Mesothelial cell of epicardium (in vitro differentiated cells): ENCODE results near the gene ZFP36L1. TPM values are rescaled to one million over a fixed set of nuclear protein-coding genes. Genes with fewer than 3 reads are reported as not detected.

ENCODE experiments used
- DNase-seq, 2 experiments: peaks; one replicate each; pipeline ENCODE4 v3.0.0; 2021; ENCODE audit warnings: low spot score in 2 of 2; ENCODE audit not compliant: unreplicated experiment in 2 of 2
- H3K27ac Mint-ChIP-seq: 2 replicates; pipeline ENCODE4 v1.8.0; 2021; ENCODE audit warnings: mixed read lengths
- H3K27me3 Mint-ChIP-seq: 2 replicates; pipeline ENCODE4 v1.8.0; 2021; ENCODE audit warnings: low read depth, mixed read lengths
- H3K36me3 Mint-ChIP-seq: 2 replicates; pipeline ENCODE4 v1.8.0; 2021; ENCODE audit warnings: mixed read lengths
- H3K4me1 Mint-ChIP-seq: 2 replicates; pipeline ENCODE4 v1.8.0; 2021; ENCODE audit warnings: mixed read lengths
- H3K4me3 Mint-ChIP-seq: 2 replicates; pipeline ENCODE4 v1.8.0; 2021; ENCODE audit warnings: mild to moderate bottlenecking, moderate library complexity, mixed read lengths
- H3K9me3 Mint-ChIP-seq: 2 replicates; pipeline ENCODE4 v1.8.0; 2021; ENCODE audit warnings: mixed read lengths
- CTCF ChIP-seq: fragments of 200-600 bp; sonication (generic); IDR thresholded peaks from one replicate; pipeline ENCODE4 v1.5.0; 2021; ENCODE audit warnings: antibody characterized with exemption; ENCODE audit not compliant: unreplicated experiment
- total RNA-seq: library from RNA; stranded (reverse); gene quantifications from 3 replicates; pipeline ENCODE4 v1.2.1, GENCODE V29; 2021

Gene ZFP36L1
- total RNA-seq, 1 donor from 2014 or later = 377 TPM

- H3K4me3 Mint-ChIP-seq = no peak overlapping the region
- no peaks in the 10 kb centered on the region for H3K27me3 Mint-ChIP-seq
- peak in 1 of 2 experiments; percentile 13 for DNase-seq
- H3K4me1 Mint-ChIP-seq = peaks cover 60% of the 10 kb centered on the region
- H3K27ac Mint-ChIP-seq = no peak overlapping the region
- peaks cover 21% of the 10 kb centered on the region for H3K36me3 Mint-ChIP-seq
- no peaks in the 10 kb centered on the region for H3K9me3 Mint-ChIP-seq
- TF ChIP-seq CTCF = no peak
These were observed 8.5 kb downstream of the ZFP36L1 start for GRCh38 chr14:68784226-68784910.

GRCh38 chr14:68783408-68784225 lies 9.2 kb downstream of the ZFP36L1 start:
- H3K27me3 Mint-ChIP-seq = no peaks in the 10 kb centered on the region
- no peaks in the 10 kb centered on the region for H3K9me3 Mint-ChIP-seq
- DNase-seq = no peak
- H3K36me3 Mint-ChIP-seq = peaks cover 13% of the 10 kb centered on the region
- TF ChIP-seq CTCF = no peak
- no peak overlapping the region for H3K4me3 Mint-ChIP-seq
- H3K4me1 Mint-ChIP-seq = peaks cover 59% of the 10 kb centered on the region
- H3K27ac Mint-ChIP-seq = no peak overlapping the region

GRCh38 chr14:68782091-68782981 lies 10.5 kb downstream of the ZFP36L1 start:
- Mint-ChIP-seq H3K27ac (peak overlapping the region; percentile 75), H3K36me3 (peaks cover 4% of the 10 kb centered on the region), H3K9me3 (no peaks in the 10 kb centered on the region), H3K4me3 (no peak overlapping the region), H3K4me1 (peaks cover 52% of the 10 kb centered on the region), H3K27me3 (no peaks in the 10 kb centered on the region)
- no peak for TF ChIP-seq CTCF
- no peak for DNase-seq

- Mint-ChIP-seq H3K27me3 (no peaks in the 10 kb centered on the region), H3K9me3 (no peaks in the 10 kb centered on the region), H3K4me3 (no peak overlapping the region), H3K27ac (peak overlapping the region; percentile 96), H3K36me3 (no peaks in the 10 kb centered on the region), H3K4me1 (peaks cover 42% of the 10 kb centered on the region)
- no peak for TF ChIP-seq CTCF
- no peak for DNase-seq
These were observed 11.5 kb downstream of the ZFP36L1 start for GRCh38 chr14:68781161-68782021.
